Hematopoietic multipotent progenitor cell treated with erythropoietin and hydrocortisone succinate and interleukin-3 and kit ligand, for 15 days (in vitro differentiated cells): Measurements from ENCODE around the gene NDRG2.
"Not testable (repeated sequence)": the region's sequence is repeated elsewhere in the genome, so short reads cannot be mapped to it uniquely, and the experiment has no call there.

ENCODE experiments used
- DNase-seq: peaks from one replicate; pipeline ENCODE4 v3.0.0-alpha.2; 2015; ENCODE audit warnings: low spot score

The NDRG2 gene

DNA sequence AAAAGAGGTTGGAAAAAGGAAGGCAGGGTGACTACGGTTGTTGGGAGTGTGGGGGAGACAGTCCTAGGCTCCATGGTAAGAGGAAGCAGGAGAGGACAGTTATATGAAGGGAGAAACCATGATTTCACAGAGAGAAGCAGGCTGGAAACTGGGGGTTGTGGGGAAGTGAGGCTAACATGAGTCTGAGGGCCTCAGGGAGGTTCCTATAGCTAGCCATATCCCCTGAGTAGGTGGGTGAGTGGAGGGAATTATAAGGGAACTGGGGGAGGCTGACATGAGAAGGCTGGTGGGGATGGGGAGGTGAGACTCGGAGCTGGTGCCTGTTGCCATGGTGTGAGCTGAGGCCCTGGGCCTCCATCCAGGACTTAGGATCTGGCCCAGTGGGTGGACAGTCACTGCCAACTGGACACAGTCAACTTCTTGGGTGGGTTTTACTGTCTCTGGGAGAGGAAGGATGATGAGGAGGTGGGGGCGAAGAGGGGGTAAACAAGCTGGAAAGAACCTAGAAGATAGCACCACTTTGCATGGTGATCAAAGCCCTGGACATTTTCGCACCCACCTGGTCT, 8.4 kb upstream of the NDRG2 start:
- no peak for DNase-seq

DNA sequence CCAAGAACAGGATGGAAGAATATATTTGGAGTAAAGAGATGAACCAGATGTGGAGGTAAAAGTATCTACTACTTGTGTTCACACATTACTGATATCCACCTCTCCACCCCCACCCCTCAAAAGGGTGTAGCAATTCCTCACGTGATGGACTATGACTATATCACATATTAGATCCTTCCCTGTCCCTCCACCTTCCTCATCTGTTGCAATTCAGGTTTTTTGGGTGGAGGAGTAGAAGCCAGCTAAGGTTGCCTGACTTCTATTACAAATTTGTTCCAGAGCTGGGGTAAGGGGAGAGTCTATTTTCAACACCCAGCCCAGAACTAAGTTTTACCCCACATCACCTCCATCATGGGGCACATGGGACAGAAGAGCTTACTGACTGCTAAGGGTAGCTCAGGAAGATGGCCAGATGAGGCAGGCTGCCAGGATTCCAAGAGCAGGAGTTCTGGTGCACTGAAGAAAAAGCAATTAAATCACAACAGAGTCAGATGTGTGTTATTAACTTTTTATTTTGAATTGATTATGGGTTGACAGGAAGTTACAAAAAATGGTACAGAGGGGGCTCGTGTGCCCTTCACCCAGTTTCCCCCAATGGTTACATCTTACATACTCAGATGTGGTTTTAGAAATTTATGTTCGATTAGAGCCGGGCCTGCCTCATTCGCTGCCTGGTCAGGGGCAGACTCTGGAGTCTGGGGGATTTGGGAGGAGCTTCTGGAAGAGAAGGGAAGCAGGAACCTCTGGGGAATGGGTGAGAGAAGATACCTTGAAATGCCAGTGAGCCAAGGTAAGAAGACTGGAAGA, 7.7 kb upstream of the NDRG2 start:
- DNase-seq = no peak

DNA sequence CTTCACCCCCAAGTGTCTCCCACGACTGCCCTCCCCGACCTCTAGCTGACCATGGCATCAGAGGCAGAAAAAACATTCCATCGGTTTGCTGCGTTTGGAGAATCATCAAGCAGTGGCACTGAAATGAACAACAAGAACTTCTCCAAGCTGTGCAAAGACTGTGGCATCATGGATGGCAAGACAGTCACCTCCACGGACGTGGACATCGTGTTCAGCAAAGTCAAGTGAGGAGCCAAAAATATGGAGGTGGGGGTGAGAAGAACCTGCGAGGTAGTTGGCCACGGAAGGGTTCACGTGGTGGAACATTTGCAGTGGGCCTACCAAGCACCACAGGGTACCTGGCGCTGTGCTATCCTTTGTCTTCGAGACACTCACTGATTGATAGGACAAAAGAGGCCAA, 5.7 kb upstream of the NDRG2 start:
- no peak for DNase-seq

DNA sequence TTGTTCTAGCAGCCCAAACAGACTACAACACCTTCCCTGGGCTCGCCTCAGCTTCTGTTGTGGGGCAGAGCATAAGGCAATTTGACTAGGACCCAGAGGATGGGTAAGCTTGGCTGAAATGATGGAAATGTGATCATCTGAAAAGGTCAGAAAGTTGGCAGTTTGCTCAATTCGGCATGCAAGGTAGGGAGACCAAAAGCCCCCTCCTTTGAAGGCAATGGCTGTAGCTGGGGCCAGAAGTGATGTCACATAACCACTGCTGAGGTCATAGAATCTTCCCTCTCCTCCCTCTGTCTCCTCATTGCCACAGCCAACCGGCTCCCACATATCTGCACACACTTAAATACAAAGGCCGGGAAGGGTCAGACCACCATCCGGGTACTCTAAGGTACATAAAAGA, 5.1 kb upstream of the NDRG2 start, which contains the start of gene TPPP2:
Gene TPPP2, plus strand, starts transcription at position 301 of the 400 bp plus-strand sequence. CDS start 365 bp downstream, outside the sequence.
- DNase-seq = no peak

DNA sequence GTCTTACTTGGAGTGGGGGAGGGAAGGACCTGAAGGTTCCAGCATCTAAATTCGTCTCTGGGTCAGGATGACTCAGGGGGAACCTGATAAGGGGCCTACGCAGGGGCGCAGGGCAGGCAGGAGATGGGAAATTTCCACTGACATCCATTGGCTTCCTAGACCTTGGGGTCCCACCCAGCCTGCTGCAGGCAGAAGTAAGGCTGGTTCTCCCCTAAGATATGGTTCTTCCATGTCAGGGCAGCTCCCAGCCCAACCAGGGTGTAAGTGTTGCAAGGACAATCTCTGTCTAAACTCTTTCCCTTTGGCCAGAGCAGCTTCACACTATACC, 2.1 kb upstream of the NDRG2 start:
- no peak for DNase-seq

DNA sequence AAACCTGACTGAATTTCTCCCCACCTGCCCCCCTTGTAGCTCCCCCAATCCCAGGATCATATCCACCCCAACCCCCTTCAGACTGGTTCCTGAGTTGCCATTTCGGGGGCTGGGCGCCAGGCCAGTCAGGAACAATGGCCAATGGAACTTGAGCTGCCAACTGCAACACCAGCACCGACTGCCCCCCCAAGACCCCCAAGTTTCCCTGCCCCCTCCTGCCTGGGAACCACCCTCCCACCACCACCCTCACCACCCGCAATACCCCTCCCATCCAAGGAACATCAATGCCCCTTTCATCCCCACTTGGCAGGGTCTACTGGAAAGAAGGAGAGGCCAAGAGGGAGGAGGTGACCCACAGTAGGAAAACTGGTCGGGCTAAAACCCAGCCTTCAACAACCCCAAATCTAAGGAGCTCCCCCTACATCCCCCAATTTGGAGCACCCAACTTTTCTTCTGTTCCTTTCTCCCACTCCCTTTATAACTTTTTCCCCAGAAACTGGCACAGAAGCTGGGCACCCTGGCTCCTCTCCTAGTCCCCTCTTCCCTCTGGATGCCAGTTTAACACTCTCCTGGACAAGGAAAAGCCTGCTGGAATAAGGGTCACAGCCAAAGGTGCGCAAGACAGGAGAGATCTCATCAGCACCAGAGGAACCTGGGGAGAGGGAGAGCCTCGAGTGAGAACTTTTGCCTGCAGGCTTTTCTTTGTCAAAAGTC, 1.6 kb upstream of the NDRG2 start:
- DNase-seq = no peak

DNA sequence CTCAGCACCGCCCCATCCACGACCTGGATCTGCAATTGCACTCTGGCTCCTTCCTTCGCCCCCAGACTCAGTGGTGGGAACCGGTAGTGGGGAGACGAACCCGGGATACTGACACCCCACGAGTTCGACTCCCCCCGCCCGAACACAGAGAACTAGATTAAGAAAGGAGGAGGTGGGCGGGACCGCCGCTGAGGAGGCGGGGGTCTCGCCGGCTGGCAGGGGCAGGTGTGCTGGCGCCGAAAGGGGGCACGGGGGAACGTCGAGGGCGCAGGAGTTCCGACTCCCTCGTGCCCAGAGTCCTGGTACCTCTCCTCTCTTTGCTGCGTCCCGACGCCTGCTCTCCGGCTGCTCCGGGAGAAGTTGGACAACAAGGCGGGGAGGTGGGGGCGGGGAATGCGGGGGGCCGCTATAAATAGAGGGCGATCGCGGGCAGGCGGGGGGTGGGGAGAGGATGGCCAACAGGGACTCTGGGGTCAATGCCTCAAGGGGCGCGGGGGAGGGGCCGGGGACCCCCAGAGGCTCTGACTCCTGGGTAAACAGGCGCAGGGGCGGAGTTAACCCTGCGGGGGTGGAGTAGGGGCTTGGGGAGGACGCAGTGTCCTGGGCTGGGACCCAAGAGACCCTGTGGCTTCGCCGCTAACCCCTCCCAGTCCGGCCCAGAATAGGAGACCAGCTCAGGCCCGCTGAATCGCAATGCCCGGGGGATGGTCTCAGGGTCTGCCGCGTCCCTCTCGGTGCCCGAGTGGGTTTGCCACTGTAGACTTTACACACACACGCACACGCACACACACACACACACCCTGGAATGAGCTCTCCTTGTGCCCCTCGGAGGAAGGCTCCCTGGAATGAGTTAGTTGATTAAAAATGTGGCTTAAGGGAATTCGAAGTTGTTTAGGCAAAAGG, 761 bp upstream of the NDRG2 start:
- no peak for DNase-seq

DNA sequence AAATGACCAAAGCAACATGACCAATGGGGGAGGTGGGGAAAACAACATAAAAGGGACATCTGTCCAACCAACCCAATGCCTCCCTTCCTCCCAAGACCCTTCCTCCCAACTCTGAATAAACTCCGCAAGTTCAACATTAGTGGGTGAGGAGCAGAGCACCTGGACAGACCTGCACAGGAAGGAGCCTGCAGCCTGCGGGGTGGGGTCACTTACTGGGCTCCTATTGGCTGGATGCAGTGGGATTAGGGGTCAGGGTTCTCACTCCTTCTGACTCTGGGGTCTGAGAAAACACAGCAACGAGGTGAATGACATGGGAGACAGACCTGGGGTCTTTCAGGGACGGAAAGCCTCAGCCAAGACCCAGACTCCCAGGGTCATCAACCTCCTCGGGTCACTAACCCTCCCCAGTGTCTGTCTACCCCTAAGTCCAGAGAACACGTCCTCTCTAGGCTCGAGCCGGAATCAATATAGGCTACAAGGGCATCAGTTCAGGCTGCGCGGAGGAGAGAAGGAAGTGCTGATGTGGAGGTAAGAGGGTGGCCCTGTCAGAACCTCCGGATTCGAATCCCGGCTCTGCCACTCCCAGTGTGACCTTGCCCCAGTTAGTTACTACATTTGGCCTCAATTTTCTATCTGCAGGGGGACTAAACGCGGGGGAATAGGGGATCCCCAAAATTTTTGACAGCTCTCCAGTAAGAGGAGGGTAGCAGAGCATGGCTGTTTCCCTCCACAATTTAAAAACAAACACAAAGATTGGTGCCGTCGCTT, 860 bp downstream of the NDRG2 start:
- DNase-seq = no peak

DNA sequence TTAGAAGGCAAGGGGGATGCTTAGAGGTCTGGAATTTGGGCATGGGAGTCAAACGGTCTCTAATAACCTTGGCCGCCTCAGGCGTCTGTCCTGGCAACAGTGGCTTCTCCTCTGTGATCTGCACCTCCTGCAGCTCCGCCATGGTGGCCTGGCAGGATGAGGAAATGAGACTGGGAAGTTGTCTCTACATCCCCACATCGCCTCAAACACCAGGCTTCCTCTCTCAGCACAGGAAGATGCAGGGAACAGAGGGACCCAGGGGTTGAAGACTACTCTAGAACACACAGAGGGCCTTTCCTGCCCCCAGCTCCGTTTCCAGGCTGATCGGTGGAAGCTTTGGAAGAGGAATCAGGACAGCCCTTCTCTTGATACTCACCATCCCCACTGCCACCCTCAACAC, 1.7 kb downstream of the NDRG2 start:
- no peak for DNase-seq

DNA sequence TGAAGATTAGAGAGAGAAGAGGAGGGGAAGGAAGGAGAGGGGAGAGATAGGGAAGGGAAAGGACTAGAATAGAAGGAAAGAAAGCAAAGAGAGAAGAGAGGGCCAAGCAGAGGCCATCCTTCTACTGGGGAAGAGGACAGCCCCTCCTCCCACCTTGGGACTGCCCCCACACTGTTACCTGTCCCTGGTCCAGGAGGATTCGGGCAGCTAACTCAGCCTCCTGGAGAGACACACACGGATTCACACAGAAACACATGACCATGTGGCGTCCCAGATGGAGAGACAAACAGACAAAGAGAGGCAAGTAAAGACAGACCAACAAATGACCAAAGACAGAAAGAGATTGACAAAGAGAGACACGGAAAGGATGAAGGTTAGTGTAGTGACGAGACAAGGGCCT, 2.2 kb downstream of the NDRG2 start:
- DNase-seq = no peak

DNA sequence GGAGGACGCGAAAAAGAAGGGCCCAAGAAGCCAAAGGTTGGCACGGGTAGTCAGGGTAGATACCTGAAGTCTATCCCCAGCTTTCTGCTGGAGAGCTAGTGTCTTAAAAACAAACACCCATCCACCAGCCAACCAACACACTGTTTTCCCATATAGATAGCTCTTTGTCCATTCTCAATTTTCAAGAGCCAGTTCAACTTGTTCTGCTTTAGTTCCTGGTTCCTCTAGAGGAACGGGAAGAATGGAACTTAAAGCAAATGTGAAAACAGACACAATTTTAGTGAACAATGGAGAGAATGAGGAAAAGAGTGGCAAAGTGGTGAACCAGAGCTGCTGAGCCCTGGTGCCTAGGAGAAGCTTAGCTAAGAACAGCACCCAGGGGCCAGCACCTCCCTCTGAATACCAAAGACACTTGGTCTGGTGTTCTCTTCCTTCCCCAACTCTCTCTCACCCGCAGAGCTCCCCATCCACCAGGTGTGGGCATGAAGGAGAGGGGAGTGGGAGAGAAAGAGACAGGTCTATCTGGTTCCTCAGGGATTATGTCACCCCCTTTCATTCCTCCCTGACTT, 3.8 kb downstream of the NDRG2 start:
- DNase-seq = no peak

DNA sequence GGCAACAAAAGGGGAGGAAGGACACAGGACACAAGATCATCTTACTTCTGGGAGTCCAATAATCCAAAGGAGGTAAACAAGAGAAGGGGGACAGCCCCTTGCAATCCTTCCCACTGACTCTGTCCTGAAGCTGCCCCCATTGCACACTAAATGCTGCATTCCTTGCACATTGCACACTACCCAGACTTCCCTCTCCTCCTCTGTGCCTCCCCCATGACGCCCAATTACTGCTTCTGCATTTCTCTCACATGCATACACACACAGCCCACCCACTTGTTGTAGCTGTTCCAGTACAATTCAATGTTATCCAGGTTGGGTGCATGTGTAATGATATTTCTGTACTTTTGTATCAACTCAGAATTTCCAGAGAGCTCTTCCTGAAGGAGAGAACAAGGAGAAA, 5.5 kb downstream of the NDRG2 start:
- no peak for DNase-seq

DNA sequence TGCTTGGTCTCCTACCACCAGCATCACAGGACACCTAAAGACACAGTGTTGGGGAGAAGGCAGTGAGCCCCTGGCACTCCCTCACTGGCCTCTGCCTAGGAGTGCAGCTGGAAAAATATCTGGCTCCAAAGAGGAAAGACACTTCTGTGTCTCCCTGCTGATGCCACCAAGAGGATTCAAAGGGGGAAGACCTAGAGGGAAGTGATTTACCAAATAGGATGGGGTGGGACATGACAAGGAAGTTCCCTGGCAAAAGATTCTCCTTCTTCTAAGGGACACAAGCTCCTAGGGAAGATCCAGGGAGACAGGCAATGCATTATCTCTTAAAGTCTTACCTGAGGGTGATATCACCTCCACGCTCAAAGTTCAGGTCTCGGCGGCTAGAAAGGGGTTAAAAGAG, 6.1 kb downstream of the NDRG2 start:
- no peak for DNase-seq

DNA sequence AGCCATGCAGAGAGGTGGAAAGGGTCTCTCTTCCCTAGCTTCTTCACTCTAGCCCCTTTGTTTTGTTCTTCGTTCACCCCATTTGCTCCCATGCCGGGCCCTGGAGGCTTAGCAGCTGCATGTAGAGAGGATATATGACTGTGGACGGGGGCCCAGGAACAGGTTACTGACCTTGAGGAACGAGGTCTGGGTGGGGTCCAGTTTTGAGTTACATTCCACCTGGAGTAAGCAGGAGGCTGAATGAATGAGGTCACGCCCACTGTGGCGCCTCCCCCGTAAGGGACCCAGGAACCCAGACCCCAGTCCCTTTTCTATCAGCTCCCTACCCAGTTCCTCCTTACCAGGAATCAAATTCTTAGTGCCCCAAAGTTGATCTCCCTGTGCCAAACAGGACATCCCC, 6.6 kb downstream of the NDRG2 start:
- no peak for DNase-seq

DNA sequence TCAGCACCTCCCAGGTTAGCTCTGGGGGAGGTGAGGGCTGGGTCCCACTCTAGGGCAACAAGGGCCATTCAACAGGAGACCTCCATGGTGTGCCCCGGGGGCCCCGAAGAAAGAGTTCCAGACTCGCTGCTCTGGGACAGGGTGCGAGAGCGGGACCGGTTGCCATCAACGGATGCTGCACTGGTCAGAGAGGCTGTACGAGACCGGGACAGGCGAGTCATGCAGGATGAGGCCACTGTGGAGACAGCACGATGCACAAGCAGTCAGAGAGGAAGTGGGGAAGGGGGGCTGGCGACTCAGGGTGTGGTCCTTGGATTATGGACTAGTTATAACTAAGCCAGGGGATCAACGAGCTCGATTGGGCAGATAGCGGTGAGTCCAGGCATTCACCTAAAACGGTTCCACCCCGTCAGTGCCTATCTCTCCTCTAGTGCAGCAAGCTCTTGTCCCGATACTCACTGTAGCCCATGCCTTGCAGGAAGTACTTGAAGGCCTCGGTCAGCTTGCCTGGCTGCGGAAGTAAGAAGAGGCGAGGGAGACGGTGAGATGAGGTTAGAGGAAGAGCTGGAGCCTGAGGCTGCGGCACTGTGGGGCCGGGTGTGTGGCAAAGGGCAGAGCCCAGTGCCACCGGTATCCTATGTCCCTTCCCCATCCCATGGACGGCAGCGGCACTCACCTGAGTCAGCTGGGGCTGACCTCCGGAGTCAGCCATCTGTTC, 7.2 kb downstream of the NDRG2 start:
- DNase-seq = no peak

DNA sequence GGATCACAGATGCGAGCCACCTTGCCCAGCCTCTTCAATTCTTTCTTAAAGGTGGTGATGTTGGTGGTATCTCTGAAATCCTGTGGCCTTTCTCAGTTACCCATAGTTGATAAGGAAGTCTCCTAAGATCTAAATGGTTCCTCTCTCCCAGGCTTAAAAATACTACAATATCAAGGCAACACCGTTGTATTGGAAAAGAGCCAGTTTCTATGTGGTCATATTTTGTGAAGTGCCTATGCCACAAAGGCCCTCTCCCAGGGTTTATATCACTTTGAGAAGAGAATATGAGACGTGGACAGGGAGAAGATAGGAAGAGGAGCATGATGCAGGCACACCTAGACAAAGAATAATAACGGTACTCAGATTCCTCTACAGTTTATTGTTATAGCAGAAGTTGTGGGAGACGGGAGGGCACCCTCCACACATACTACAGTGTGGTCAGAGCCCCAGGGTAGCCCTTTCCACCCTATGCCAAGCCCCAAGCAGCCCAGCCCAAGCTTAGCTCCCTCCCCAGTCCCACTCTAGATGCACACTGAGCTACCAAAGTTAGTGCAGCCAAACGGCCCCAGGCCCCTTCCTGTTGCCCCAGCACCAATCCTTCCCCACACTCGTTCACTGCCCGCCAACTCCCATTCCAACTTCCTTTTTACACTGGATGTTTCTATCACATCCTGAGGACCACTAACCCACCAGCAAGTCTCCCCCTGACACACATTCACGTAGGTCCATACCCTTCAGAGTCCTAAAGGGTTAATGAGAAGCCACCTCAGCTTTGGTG, 8.3 kb downstream of the NDRG2 start:
- no peak for DNase-seq

DNA sequence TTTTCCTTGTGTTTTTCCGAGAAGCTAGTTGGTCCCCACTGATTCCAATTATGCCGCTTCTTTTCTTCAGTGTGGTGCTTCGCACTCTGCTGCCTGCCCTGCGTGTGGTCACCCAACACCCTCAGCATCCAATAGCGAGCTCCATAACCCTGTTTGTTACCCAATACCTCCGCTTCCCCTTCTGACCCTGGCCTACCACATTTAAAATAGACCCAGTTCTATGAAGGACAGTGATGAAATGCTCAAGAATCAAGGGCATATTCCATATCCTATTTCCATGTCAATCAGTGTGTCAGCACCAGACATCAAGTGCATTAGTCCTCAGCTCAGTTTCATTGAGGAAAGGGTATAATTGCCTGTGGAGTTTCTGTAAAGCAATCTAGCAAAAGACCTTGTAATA, 9.5 kb downstream of the NDRG2 start:
- no peak for DNase-seq

DNA sequence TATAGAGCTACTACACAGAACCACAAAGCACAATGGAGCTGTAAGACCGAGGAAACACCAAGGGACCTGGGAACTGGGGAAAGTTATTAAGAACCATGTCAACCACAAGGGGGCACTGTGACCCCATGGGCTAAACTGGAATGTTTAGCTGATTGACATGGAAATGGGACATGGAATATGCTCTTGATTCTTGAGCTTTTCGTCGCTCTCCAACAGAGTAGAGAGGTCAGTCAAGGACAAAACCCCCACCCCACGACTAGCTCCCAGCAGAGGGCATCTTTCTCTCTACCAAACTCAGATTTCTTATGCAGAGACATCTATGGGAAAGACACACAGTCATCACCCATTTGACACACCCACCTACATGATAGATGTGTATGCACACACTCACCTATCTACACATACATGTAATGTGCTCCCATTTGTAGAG, 10.1 kb downstream of the NDRG2 start:
- peak; percentile 82 for DNase-seq

DNA sequence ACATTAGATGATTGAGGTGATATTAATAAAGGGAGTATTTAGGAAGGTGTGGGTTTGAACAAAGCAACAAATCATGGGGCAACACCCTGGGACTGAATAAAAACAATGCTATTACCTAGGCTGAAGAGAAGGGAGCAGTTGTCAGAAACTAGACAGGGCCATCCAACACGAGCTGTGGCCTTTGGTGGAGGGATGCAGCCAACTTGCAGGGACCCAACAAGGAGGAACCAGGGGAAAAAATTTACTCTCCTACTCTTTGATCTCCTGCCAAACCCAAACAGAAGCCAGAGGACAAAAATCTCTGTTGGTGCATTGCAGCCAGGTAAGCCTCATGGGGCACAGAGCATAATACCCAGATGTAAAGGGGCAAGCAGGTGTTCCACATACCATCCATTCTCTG, 13.7 kb downstream of the NDRG2 start:
- DNase-seq = no peak

DNA sequence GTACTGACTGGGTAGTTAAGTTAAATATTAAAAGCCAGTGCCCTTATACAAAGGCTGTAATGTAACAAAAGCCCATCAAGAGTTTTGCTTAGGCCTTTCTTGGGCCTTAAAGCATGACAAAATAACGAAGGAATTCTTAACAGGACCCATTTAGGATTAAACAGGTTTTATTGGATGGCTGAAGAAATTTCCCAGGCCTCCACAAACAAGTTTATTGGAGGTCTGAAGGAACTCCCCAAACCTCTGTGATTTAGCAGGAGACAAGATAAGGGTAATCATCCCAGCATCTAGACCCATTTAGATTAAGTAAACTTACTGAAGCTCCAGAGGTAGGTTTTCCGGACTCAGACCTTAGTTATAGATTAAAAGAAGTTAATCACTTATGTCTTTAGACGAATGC, 15.1 kb downstream of the NDRG2 start:
- not testable (repeated sequence) for DNase-seq
